Ascending aorta (tissue), 2 donors: ENCODE measurements around the gene ADAMTSL2. TPM values are rescaled to one million over a fixed set of nuclear protein-coding genes. Genes with fewer than 3 reads are reported as not detected.
A peak's percentile ranks its signal among the peaks of the same experiment; 100 is the strongest.

Experiments
- DNase-seq, 2 donors: peaks; one replicate each; pipeline ENCODE4 v3.0.0-alpha.2; 2019; ENCODE audit warnings: low spot score in 2 of 2
- H3K27ac ChIP-seq, 2 donors: fragments of 200-600 bp; sonication (generic); one replicate each; pipeline ENCODE4 v1.5.1; 2016 to 2017; ENCODE audit warnings: mild to moderate bottlenecking in 1 of 2
- H3K27me3 ChIP-seq: fragments of 200-600 bp; sonication (generic); one replicate; pipeline ENCODE4 v1.5.1; 2017
- H3K36me3 ChIP-seq, 2 donors: fragments of 200-600 bp; sonication (generic); one replicate each; pipeline ENCODE4 v1.5.1; 2016
- H3K4me1 ChIP-seq, 2 donors: fragments of 200-600 bp; sonication (generic); one replicate each; pipeline ENCODE4 v1.5.1; 2016 to 2017; ENCODE audit warnings: mild to moderate bottlenecking in 1 of 2
- H3K4me3 ChIP-seq, 2 donors: fragments of 200-600 bp; sonication (generic); one replicate each; pipeline ENCODE4 v1.5.1; 2016 to 2017; ENCODE audit warnings: mild to moderate bottlenecking in 1 of 2
- H3K9me3 ChIP-seq, 2 donors: fragments of 200-600 bp; sonication (generic); one replicate each; pipeline ENCODE4 v1.5.1; 2016
- intact Hi-C: fragments of 100-400 bp; cut with DNase I; formaldehyde crosslinking; loops from one replicate; pipeline ENCODE4 v1.15.1; 2023
- total RNA-seq: library from RNA; depleted of rRNA; stranded (reverse); fragments of >200 nt; gene quantifications from one replicate; pipeline ENCODE4 v1.1.0, GENCODE V29; 2016
- TF ChIP-seq, protein P1 (sequence below), 3 experiments: fragments of 200-600 bp in 2 of 3; fragments of 450-650 bp in 1 of 3; sonication (generic) in 2 of 3; IDR thresholded peaks; one replicate each; pipeline ENCODE4 v1.5.1; 2016 to 2019; ENCODE audit warnings: antibody characterized with exemption in 3 of 3, mild to moderate bottlenecking in 1 of 3, moderate library complexity in 1 of 3

Gene ADAMTSL2
- total RNA-seq, 1 donor from 2014 or later = 3.4 TPM

DNA sequence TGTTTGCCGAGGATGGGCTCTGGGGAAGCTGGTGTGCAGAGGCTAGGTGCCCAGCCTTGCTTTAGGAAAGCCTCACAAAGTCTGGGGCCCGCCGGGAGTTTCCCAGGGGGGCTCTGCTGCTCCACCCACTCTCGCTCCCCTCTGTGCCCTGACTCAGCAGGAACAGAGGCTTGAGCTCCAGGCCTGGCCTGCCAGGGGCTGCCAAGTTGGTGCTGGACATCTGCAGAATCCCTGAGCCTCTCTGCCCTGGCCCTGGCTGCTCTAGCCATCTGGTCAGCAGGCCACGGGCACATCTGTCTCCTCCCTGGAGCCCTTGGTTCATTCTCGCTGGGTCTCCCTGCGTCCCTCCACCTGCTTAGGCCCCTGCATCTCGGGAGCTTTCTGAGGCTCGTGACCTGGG, 647 bp upstream of the ADAMTSL2 start:
- Histone ChIP-seq H3K27ac (peak overlapping the region in 1 of 2 donors; percentile 39), H3K36me3 (no peaks in the 10 kb centered on the region), H3K27me3 (no peaks in the 10 kb centered on the region), H3K9me3 (no peaks in the 10 kb centered on the region), H3K4me1 (peaks cover 9 to 11% of the 10 kb centered on the region in 2 donors), H3K4me3 (peak overlapping the region; percentile 41 to 61)
- DNase-seq = no peak
- intact Hi-C loops = loop anchor here (2.0 to 5.0 kb wide), 2 partner anchors 193 to 458 kb away; partner anchors contain the start of gene VAV2
- TF ChIP-seq, protein P1, sequence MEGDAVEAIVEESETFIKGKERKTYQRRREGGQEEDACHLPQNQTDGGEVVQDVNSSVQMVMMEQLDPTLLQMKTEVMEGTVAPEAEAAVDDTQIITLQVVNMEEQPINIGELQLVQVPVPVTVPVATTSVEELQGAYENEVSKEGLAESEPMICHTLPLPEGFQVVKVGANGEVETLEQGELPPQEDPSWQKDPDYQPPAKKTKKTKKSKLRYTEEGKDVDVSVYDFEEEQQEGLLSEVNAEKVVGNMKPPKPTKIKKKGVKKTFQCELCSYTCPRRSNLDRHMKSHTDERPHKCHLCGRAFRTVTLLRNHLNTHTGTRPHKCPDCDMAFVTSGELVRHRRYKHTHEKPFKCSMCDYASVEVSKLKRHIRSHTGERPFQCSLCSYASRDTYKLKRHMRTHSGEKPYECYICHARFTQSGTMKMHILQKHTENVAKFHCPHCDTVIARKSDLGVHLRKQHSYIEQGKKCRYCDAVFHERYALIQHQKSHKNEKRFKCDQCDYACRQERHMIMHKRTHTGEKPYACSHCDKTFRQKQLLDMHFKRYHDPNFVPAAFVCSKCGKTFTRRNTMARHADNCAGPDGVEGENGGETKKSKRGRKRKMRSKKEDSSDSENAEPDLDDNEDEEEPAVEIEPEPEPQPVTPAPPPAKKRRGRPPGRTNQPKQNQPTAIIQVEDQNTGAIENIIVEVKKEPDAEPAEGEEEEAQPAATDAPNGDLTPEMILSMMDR (IDR thresholded peaks at IDR 0.05) = no peak

DNA sequence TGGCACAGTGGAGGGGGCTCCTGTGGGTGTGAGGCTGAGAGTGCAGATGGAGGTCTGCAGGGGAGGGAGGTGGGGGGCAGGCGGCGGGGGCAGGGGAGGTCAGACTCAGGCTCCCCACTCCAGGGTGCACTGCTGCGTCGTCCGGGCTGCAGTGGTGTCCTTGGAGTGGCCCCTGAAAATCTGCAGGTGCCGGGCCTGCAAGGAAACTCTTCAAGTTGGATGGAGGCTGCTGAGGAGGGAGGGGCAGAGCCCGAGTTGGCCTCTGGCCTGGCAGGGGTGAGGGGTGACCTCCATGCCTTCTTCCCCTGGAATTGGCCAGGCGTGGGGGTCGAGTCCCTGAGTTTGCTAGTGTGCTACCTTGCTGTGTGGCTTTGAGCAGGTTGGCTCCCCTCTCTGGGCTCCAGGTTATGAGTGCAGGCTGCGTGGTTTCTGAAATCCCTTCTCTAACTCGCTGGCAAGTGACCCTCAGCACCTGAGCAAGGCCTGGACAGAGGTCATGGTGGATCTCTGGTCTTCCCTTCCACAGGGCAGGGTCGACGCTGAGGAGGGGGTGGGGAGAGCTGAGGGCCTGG, 888 bp downstream of the ADAMTSL2 start:
- Histone ChIP-seq H3K9me3 (no peaks in the 10 kb centered on the region), H3K4me3 (peak overlapping the region; percentile 41 to 61), H3K27ac (no peak overlapping the region), H3K27me3 (no peaks in the 10 kb centered on the region), H3K4me1 (peaks cover 9 to 11% of the 10 kb centered on the region in 2 donors), H3K36me3 (no peaks in the 10 kb centered on the region)
- TF ChIP-seq, protein P1 (IDR thresholded peaks at IDR 0.05) = no peak
- intact Hi-C loops = no loop called here
- no peak for DNase-seq

DNA sequence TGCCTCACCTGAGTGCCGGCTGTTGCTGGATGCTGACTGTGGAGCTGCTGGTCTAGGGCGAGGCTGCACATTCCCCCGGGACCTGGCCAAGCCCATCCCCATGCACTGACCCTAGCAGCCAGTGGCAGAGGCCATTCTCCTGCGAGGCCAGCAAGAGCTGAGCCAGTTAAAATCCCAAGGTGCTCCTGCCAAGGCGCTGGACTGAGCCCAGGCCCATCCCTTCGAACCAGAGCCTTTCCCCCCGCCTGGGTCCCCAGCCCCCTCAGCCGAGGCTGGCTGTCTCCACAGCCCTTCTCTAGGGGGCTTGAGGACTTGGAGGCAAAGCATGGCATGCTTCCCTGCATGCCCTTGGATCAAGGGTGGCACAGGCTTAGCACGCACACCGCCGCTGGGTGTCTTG, 1.6 kb downstream of the ADAMTSL2 start:
- Histone ChIP-seq H3K9me3 (no peaks in the 10 kb centered on the region), H3K27me3 (no peaks in the 10 kb centered on the region), H3K4me1 (peaks cover 9 to 11% of the 10 kb centered on the region in 2 donors), H3K4me3 (no peak overlapping the region), H3K27ac (no peak overlapping the region), H3K36me3 (no peaks in the 10 kb centered on the region)
- intact Hi-C loops = no loop called here
- no peak for DNase-seq
- TF ChIP-seq, protein P1 (IDR thresholded peaks at IDR 0.05) = no peak

DNA sequence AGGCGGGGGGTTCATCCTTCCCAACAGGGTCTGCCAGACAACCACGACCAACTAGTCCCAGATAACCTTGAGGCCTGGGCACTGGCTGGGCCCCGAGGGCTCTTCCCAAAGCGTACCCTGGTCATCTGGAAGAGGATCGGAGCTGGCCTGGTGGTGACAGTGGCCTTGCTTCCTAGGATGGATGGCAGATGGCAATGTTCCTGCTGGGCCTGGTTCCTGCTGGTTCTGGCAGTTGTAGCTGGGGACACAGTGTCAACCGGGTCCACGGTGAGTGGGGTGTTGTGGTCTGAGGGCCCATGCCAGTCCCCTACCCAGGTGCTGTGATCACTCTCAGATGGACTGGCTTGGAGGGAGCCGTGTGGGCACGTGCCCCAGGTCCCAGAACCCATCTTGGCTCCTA, 2.0 kb downstream of the ADAMTSL2 start:
- Histone ChIP-seq H3K9me3 (no peaks in the 10 kb centered on the region), H3K27ac (no peak overlapping the region), H3K4me1 (peaks cover 9 to 11% of the 10 kb centered on the region in 2 donors), H3K36me3 (no peaks in the 10 kb centered on the region), H3K27me3 (no peaks in the 10 kb centered on the region), H3K4me3 (no peak overlapping the region)
- intact Hi-C loops = no loop called here
- no peak for DNase-seq
- TF ChIP-seq, protein P1 (IDR thresholded peaks at IDR 0.05) = no peak

GRCh38 chr9:133537257-133537656, 2.8 kb downstream of the ADAMTSL2 start:
- H3K27ac ChIP-seq = no peak overlapping the region
- H3K4me1 ChIP-seq = peaks cover 9 to 11% of the 10 kb centered on the region in 2 donors
- H3K36me3 ChIP-seq = no peaks in the 10 kb centered on the region
- H3K27me3 ChIP-seq = no peaks in the 10 kb centered on the region
- TF ChIP-seq, protein P1 (IDR thresholded peaks at IDR 0.05) = no peak
- no peak overlapping the region for H3K4me3 ChIP-seq
- no peaks in the 10 kb centered on the region for H3K9me3 ChIP-seq
- DNase-seq = no peak
- intact Hi-C loops = no loop called here

GRCh38 chr9:133538176-133538575, 3.7 kb downstream of the ADAMTSL2 start:
- Histone ChIP-seq H3K4me3 (no peak overlapping the region), H3K27me3 (no peaks in the 10 kb centered on the region), H3K27ac (no peak overlapping the region), H3K9me3 (no peaks in the 10 kb centered on the region), H3K4me1 (peaks cover 9 to 11% of the 10 kb centered on the region in 2 donors), H3K36me3 (no peaks in the 10 kb centered on the region)
- TF ChIP-seq, protein P1 (IDR thresholded peaks at IDR 0.05) = no peak
- DNase-seq = no peak
- intact Hi-C loops = no loop called here
